K562 (cell line): Measurements from ENCODE around the gene LHPP. TPM values are rescaled to one million over a fixed set of nuclear protein-coding genes. Genes with fewer than 3 reads are reported as not detected.

Experiments used
- ASH1L ChIP-seq: fragments of 450-650 bp; IDR thresholded peaks from 2 replicates; pipeline ENCODE4 v1.6.1; 2018; ENCODE audit warnings: borderline replicate concordance, mild to moderate bottlenecking, low read depth; ENCODE audit not compliant: partially characterized antibody
- BDP1 ChIP-seq: IDR thresholded peaks from 3 replicates; pipeline ENCODE4 v1.6.1; 2011; ENCODE audit not compliant: insufficient read length, insufficient read depth
- BRF1 ChIP-seq: IDR thresholded peaks from 3 replicates; pipeline ENCODE4 v1.6.1; 2011; ENCODE audit warnings: borderline replicate concordance, mild to moderate bottlenecking; ENCODE audit not compliant: insufficient read length; ENCODE audit errors: extremely low read depth
- E2F1 ChIP-seq: sonication (generic); formaldehyde crosslinking; IDR thresholded peaks from 2 replicates; pipeline ENCODE4 v1.8.1; 2023; ENCODE audit warnings: mild to moderate bottlenecking, missing genetic modification reagents, moderate library complexity
- EGR1 ChIP-seq: fragments of 450-650 bp; conservative IDR thresholded peaks from 2 replicates; pipeline ENCODE4 v1.6.1; 2017; ENCODE audit warnings: mild to moderate bottlenecking
- EP300 ChIP-seq: IDR thresholded peaks from 2 replicates; pipeline ENCODE4 v1.6.1; 2012; ENCODE audit warnings: low read length, improper control_type of control experiment
- ESRRB ChIP-seq: fragments of 250-450 bp; sonication (Bioruptor Pico); IDR thresholded peaks from 2 replicates; pipeline ENCODE4 v1.5.0; 2020; ENCODE audit warnings: mild to moderate bottlenecking, moderate library complexity, borderline replicate concordance
- FOS ChIP-seq: IDR thresholded peaks from 3 replicates; pipeline ENCODE4 v1.6.1; 2011; ENCODE audit not compliant: insufficient read length; ENCODE audit errors: extremely low read depth
- HMG20B ChIP-seq: fragments of 250-450 bp; sonication (Bioruptor Pico); IDR thresholded peaks from 2 replicates; pipeline ENCODE4 v1.5.0; 2021; ENCODE audit warnings: mild to moderate bottlenecking
- LARP7 ChIP-seq: fragments of 450-650 bp; IDR thresholded peaks from 2 replicates; pipeline ENCODE4 v1.6.1; 2016
- NR3C1 ChIP-seq: sonication (generic); formaldehyde crosslinking; IDR thresholded peaks from 2 replicates; pipeline ENCODE4 v1.8.1; 2022; ENCODE audit warnings: missing genetic modification reagents
- NRF1 ChIP-seq, 2 experiments: fragments of 450-650 bp; IDR thresholded peaks in 1 of 2; conservative IDR thresholded peaks in 1 of 2; 2 replicates each; pipeline ENCODE4 v1.6.1; 2014; ENCODE audit warnings: mild to moderate bottlenecking in 2 of 2
- POLR2B ChIP-seq: fragments of 450-650 bp; IDR thresholded peaks from 2 replicates; pipeline ENCODE4 v1.6.1; 2018; ENCODE audit warnings: low read depth; ENCODE audit not compliant: partially characterized antibody
- POLR3G ChIP-seq: IDR thresholded peaks from 2 replicates; pipeline ENCODE4 v1.6.1; 2011; ENCODE audit not compliant: insufficient read length, insufficient replicate concordance; ENCODE audit errors: extremely low read depth
- SIRT6 ChIP-seq: IDR thresholded peaks from one replicate; pipeline ENCODE4 v1.6.1; 2012; ENCODE audit warnings: low read depth, mild to moderate bottlenecking, control low read depth, inconsistent platforms, low read length, moderate library complexity
- SLC30A9 ChIP-seq: fragments of 250-450 bp; sonication (Bioruptor Pico); IDR thresholded peaks from 2 replicates; pipeline ENCODE4 v1.8.0; 2022; ENCODE audit warnings: mild to moderate bottlenecking, moderate library complexity
- SMARCA4 ChIP-seq: fragments of 450-650 bp; IDR thresholded peaks from 2 replicates; pipeline ENCODE4 v1.6.1; 2016
- SNRNP70 ChIP-seq: fragments of 200-400 bp; formaldehyde crosslinking; optimal IDR thresholded peaks from 2 replicates; pipeline ENCODE3; 2017; ENCODE audit warnings: low read depth, low read length
- SOX6 ChIP-seq: fragments of 450-650 bp; IDR thresholded peaks from 2 replicates; pipeline ENCODE4 v1.6.1; 2014; ENCODE audit warnings: mild to moderate bottlenecking
- TAF15 ChIP-seq: fragments of 200-400 bp; formaldehyde crosslinking; IDR thresholded peaks from 2 replicates; pipeline ENCODE4 v1.6.1; 2017; ENCODE audit warnings: mild to moderate bottlenecking, low read depth, low read length, moderate library complexity
- ZNF165 ChIP-seq: fragments of 250-450 bp; sonication (Bioruptor Pico); IDR thresholded peaks from 2 replicates; pipeline ENCODE4 v1.4.0; 2020; ENCODE audit warnings: borderline replicate concordance
- ZNF24 ChIP-seq: fragments of 450-650 bp; IDR thresholded peaks from 2 replicates; pipeline ENCODE4 v1.6.1; 2016
- ZNF280A ChIP-seq: fragments of 450-650 bp; IDR thresholded peaks from 2 replicates; pipeline ENCODE4 v1.6.1; 2018; ENCODE audit warnings: mild to moderate bottlenecking, low read depth; ENCODE audit not compliant: partially characterized antibody
- ZNF280B ChIP-seq: fragments of 250-450 bp; sonication (Bioruptor Pico); IDR thresholded peaks from 2 replicates; pipeline ENCODE4 v1.5.1; 2021; ENCODE audit warnings: mild to moderate bottlenecking
- ZNF436 ChIP-seq: fragments of 250-450, 450-650 bp; sonication (Bioruptor Pico); formaldehyde crosslinking; IDR thresholded peaks from 2 replicates; pipeline ENCODE4 v1.7.0; 2020; ENCODE audit warnings: mild to moderate bottlenecking
- polyA plus RNA-seq, 8 experiments: library from polyadenylated mRNA; depleted of rRNA in 4 of 8; stranded (reverse) in 5 of 8; unstranded in 3 of 8; fragments of >200 nt; fragmentation: Nextera tagmentation in 2 of 8; fragmentation: Illumina TruSeq in 1 of 8; extraction: Ambion mirVana in 2 of 8; extraction: Trizol in 1 of 8; gene quantifications; 2 replicates each; pipeline versions ENCODE4 v1.2.1 to v1.2.3, GENCODE V29; 2011 to 2014; ENCODE audit warnings: inconsistent platforms in 1 of 8, missing spikeins in 1 of 8
- total RNA-seq, 7 experiments: library from RNA; depleted of rRNA in 6 of 7; stranded (reverse); fragments of >200 nt in 6 of 7; fragmentation: Illumina TruSeq in 2 of 7; extraction: Trizol in 2 of 7; gene quantifications; 2 replicates each; pipeline versions ENCODE4 v1.2.1 to v1.2.3, GENCODE V29; 2011 to 2021; ENCODE audit warnings: low replicate concordance in 1 of 7
- TF ChIP-seq, protein P1 (sequence below): fragments of 450-650 bp; IDR thresholded peaks from 2 replicates; pipeline ENCODE4 v1.6.1; 2016

The LHPP gene
- total and polyA plus RNA-seq, 9 of the 15 experiments (the other 6 are each of a cell fraction or from before 2014, with no cell fraction given): 0.34 to 7.4 (median 3.0) TPM

GRCh38 chr10:124646483-124647352, 185.1 kb downstream of the LHPP start (continued):
- TF ChIP-seq ASH1L (no peak), E2F1 (no peak), EP300 (peak; percentile 27; the same call in 1 of the 2 replicates), BRF1 (no peak), SNRNP70 (no peak), NR3C1 (CRISPR knock-in tag) (no peak), ZNF165 (CRISPR knock-in tag) (no peak), SLC30A9 (no peak), POLR3G (no peak), LARP7 (no peak), POLR2B (no peak), SOX6 (no peak), ZNF24 (no peak), FOS (peak; percentile 21), TAF15 (no peak), EGR1 (no peak), ZNF280A (no peak), NRF1 (conservative IDR thresholded peaks at IDR 0.05 in 1 of 2, IDR thresholded peaks at IDR 0.05 in 1 of 2) (no peak), ZNF436 (CRISPR knock-in tag) (no peak), HMG20B (CRISPR knock-in tag) (no peak), ZNF280B (CRISPR knock-in tag) (no peak), ESRRB (CRISPR knock-in tag) (no peak), BDP1 (no peak), SIRT6 (no peak), SMARCA4 (peak; percentile 71)
- TF ChIP-seq, protein P1, sequence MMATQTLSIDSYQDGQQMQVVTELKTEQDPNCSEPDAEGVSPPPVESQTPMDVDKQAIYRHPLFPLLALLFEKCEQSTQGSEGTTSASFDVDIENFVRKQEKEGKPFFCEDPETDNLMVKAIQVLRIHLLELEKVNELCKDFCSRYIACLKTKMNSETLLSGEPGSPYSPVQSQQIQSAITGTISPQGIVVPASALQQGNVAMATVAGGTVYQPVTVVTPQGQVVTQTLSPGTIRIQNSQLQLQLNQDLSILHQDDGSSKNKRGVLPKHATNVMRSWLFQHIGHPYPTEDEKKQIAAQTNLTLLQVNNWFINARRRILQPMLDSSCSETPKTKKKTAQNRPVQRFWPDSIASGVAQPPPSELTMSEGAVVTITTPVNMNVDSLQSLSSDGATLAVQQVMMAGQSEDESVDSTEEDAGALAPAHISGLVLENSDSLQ: no peak
